ENCODE data around the gene MCC.

MCC gene

DNA sequence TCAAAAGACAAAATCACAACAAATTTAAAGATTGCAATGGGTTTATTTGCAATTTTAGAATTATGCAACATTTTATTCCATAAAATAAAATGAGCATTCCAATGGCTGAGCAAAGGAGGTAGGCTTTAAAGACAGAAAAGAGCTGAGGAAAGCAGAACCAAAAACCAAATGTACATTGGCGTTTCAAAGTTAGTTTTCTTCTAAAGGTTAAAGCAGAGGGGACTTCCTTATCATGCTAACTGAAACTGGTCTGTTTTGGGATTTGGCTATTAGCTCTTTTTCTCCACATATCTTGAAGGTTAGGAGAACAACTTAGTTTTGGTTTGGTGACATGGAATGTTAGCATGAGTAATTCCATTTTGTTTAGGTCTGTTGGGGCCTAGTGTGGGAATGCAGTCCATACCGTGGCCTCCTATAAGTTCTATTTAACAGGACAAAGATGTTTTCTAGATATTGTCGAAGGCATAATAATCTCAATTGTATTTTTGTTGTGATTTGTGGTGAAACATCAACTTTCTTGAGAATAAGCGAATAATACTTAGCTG lies 491.4 kb downstream of the MCC start:
- DNase-seq: no peak
- Histone ChIP-seq H3K27me3 (ENCODE audit: insufficient read depth, low read depth, severe bottlenecking) (no peaks in the 10 kb centered on the region), H3K36me3 (peaks cover 58% of the 10 kb centered on the region), H3K27ac (no peak overlapping the region), H3K9me3 (ENCODE audit: severe bottlenecking) (no peaks in the 10 kb centered on the region), H3K4me3 (ENCODE audit: low read depth, low read length) (no peak overlapping the region)
- TF ChIP-seq, protein P1, sequence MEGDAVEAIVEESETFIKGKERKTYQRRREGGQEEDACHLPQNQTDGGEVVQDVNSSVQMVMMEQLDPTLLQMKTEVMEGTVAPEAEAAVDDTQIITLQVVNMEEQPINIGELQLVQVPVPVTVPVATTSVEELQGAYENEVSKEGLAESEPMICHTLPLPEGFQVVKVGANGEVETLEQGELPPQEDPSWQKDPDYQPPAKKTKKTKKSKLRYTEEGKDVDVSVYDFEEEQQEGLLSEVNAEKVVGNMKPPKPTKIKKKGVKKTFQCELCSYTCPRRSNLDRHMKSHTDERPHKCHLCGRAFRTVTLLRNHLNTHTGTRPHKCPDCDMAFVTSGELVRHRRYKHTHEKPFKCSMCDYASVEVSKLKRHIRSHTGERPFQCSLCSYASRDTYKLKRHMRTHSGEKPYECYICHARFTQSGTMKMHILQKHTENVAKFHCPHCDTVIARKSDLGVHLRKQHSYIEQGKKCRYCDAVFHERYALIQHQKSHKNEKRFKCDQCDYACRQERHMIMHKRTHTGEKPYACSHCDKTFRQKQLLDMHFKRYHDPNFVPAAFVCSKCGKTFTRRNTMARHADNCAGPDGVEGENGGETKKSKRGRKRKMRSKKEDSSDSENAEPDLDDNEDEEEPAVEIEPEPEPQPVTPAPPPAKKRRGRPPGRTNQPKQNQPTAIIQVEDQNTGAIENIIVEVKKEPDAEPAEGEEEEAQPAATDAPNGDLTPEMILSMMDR (IDR thresholded peaks at IDR 0.05; ENCODE audit: low read depth, low read length): no peak

DNA sequence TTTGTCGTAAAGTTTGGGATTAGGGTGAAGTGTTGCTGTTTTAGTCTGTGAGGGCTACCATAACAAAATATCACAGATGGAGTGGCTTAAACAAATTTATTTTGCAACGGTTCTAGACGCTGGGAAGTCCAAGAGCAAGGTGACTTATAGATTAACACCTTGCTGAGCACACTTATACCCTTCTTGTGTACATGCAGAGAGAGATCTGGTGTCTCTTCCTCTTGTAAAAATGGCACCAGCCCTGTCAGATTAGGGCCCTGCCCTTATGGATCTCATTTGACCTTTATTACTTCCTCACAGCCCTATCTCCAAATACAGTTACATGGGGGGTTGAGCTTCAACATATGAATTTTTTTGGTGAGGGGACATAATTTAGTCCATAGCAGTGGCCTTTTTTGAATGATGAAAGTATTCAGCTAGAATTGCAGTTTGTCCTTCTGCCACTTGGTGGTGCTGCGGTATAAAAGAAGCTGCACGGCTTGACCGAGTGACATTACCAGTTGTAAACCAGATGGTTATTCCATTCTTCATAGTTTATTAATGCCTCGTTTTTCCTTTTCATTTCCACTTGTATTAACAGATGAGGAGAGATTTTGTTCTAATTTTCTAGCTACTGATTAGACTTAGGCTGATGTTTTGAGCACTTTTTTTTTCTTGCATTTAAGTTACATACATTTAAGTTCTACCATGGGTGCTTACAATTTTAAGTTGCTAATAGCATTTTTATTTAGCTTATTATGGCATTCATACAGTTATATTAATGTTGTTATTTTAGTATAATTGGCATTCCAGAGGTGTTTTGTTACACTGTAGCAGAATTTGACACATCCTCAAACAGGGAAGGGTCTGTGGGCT lies 492.3 kb downstream of the MCC start:
- no peak overlapping the region for H3K4me3 ChIP-seq (ENCODE audit: low read depth, low read length)
- no peaks in the 10 kb centered on the region for H3K27me3 ChIP-seq (ENCODE audit: insufficient read depth, low read depth, severe bottlenecking)
- peaks cover 49% of the 10 kb centered on the region for H3K36me3 ChIP-seq
- TF ChIP-seq, protein P1 (IDR thresholded peaks at IDR 0.05; ENCODE audit: low read depth, low read length): peak; percentile 68
- no peaks in the 10 kb centered on the region for H3K9me3 ChIP-seq (ENCODE audit: severe bottlenecking)
- DNase-seq: peak; percentile 72
- H3K27ac ChIP-seq: no peak overlapping the region

DNA sequence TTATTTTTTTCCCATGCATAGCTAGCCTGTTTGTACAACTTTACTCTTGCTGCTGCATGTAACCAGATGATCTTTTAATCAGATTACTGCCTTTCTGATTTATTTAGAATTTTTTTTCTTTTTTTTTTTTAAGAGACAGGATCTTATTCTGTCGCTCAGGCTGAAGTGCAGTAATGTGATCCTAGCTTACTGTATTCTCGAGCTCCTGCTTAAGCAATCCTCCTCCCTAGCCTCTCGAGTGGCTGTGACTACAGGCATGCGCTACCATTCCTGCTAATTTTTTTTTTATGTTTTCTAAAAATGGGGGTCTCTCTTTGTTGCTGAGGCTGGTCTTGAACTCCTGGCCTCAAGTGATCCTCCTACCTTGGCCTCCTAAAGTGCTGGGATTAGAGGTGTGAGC lies 502.0 kb downstream of the MCC start:
- H3K9me3 ChIP-seq (ENCODE audit: severe bottlenecking): no peaks in the 10 kb centered on the region
- no peaks in the 10 kb centered on the region for H3K27me3 ChIP-seq (ENCODE audit: insufficient read depth, low read depth, severe bottlenecking)
- peaks cover 29% of the 10 kb centered on the region for H3K36me3 ChIP-seq
- H3K4me3 ChIP-seq (ENCODE audit: low read depth, low read length): no peak overlapping the region
- DNase-seq: peak; percentile 44
- peak overlapping the region; percentile 50 for H3K27ac ChIP-seq
- TF ChIP-seq, protein P1 (IDR thresholded peaks at IDR 0.05; ENCODE audit: low read depth, low read length): no peak

DNA sequence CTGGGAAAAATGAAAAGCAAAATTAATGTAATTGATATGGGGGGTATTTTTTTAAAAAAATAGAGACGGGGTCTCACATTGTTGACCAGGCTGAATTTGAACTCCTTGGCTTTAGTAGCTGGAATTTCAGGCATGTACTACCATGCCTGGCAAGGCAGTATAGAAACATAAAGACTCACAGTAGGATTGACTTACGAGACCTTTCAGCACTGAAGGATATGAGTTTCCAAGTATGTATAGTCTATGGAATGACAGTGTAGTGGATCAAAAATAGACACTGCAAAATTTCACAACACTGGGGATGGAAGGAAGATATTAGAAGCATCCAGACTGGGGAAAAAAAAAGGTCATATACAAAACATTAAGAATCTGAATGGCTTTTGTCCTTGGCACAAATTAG lies 504.9 kb downstream of the MCC start:
- peaks cover 34% of the 10 kb centered on the region for H3K36me3 ChIP-seq
- no peak for DNase-seq
- no peak overlapping the region for H3K27ac ChIP-seq
- TF ChIP-seq, protein P1 (IDR thresholded peaks at IDR 0.05; ENCODE audit: low read depth, low read length): no peak
- H3K4me3 ChIP-seq (ENCODE audit: low read depth, low read length): no peak overlapping the region
- H3K9me3 ChIP-seq (ENCODE audit: severe bottlenecking): no peaks in the 10 kb centered on the region
- H3K27me3 ChIP-seq (ENCODE audit: insufficient read depth, low read depth, severe bottlenecking): no peaks in the 10 kb centered on the region

- no peak overlapping the region for H3K4me3 ChIP-seq (ENCODE audit: low read depth, low read length)
- H3K27me3 ChIP-seq (ENCODE audit: insufficient read depth, low read depth, severe bottlenecking): no peaks in the 10 kb centered on the region
- TF ChIP-seq, protein P1 (IDR thresholded peaks at IDR 0.05; ENCODE audit: low read depth, low read length): no peak
- peaks cover 34% of the 10 kb centered on the region for H3K36me3 ChIP-seq
- DNase-seq: no peak
- H3K27ac ChIP-seq: 0 out of 2 replicates have a peak overlapping the region, but pooled peaks have one; percentile 7
- H3K9me3 ChIP-seq (ENCODE audit: severe bottlenecking): no peaks in the 10 kb centered on the region
Observed at GRCh38 chr5:112979723-112980122, 508.5 kb downstream of the MCC start.
